ENCODE results near the gene TUBB4B. TPM values are rescaled to one million over a fixed set of nuclear protein-coding genes. Genes with fewer than 3 reads are reported as not detected.
A peak's percentile ranks its signal among the peaks of the same experiment; 100 is the strongest.

TUBB4B gene
- total RNA-seq, 2 experiments from 2014 or later, result 320 to 325 TPM

GRCh38 chr9:137280474-137281344 lies 39.6 kb downstream of the TUBB4B start:
- Mint-ChIP-seq H3K4me1 (ENCODE audit: low read depth) (peaks cover 8% of the 10 kb centered on the region), H3K36me3 (no peaks in the 10 kb centered on the region), H3K9me3 (no peaks in the 10 kb centered on the region), H3K4me3 (no peak overlapping the region), H3K27ac (no peak overlapping the region), H3K27me3 (no peaks in the 10 kb centered on the region)
- ChIA-PET POLR2A (no interaction called here), CTCF (no interaction called here)
- intact Hi-C loops (cut with micrococcal nuclease), result no loop called here
- no peak for DNase-seq

- H3K4me1 Mint-ChIP-seq (ENCODE audit: low read depth), result peaks cover 7% of the 10 kb centered on the region
- H3K27ac Mint-ChIP-seq, result no peak overlapping the region
- H3K27me3 Mint-ChIP-seq, result no peaks in the 10 kb centered on the region
- ChIA-PET CTCF (interaction anchor here (0.6 kb wide), 1 partner anchor 107 kb away, joined by 4 read pairs; no protein-coding TSS in a partner anchor), POLR2A (no interaction called here)
- H3K36me3 Mint-ChIP-seq, result no peaks in the 10 kb centered on the region
- no peak overlapping the region for H3K4me3 Mint-ChIP-seq
- no peaks in the 10 kb centered on the region for H3K9me3 Mint-ChIP-seq
- intact Hi-C loops (cut with micrococcal nuclease), result no loop called here
- no peak for DNase-seq
These were observed 40.4 kb downstream of the TUBB4B start for GRCh38 chr9:137281345-137282116.

- Mint-ChIP-seq H3K4me3 (no peak overlapping the region), H3K9me3 (no peaks in the 10 kb centered on the region), H3K27me3 (peaks cover 4% of the 10 kb centered on the region), H3K27ac (peak overlapping the region; percentile 24), H3K36me3 (no peaks in the 10 kb centered on the region), H3K4me1 (ENCODE audit: low read depth) (no peaks in the 10 kb centered on the region)
- POLR2A ChIA-PET, result no interaction called here
- intact Hi-C loops (cut with micrococcal nuclease), result no loop called here
- DNase-seq, result peak; percentile 49
- CTCF ChIA-PET, result interaction anchor here (0.6 to 1.3 kb wide), 7 partner anchors 15 to 342 kb away, joined by 3 to 7 read pairs (median 4); partner anchors contain the start of gene NRARP
These were observed 45.9 kb downstream of the TUBB4B start for GRCh38 chr9:137286975-137287383.

GRCh38 chr9:137293094-137293481 lies 52.0 kb downstream of the TUBB4B start:
- intact Hi-C loops (cut with micrococcal nuclease), result loop anchor here (10.0 kb wide), 1 partner anchor 242 kb away; no protein-coding TSS in a partner anchor
- no peak overlapping the region for H3K27ac Mint-ChIP-seq

More at GRCh38 chr9:137293094-137293481, 52.0 kb downstream of the TUBB4B start:
- POLR2A ChIA-PET, result no interaction called here
- H3K4me3 Mint-ChIP-seq, result no peak overlapping the region
- no peaks in the 10 kb centered on the region for H3K9me3 Mint-ChIP-seq
- no peak for DNase-seq
- peaks cover 4% of the 10 kb centered on the region for H3K4me1 Mint-ChIP-seq (ENCODE audit: low read depth)
- CTCF ChIA-PET, result interaction anchor here (1.2 to 2.1 kb wide), 2 partner anchors 130 to 151 kb away, joined by 3 to 5 read pairs; partner anchors contain the start of gene EXD3
- peaks cover 23% of the 10 kb centered on the region for H3K27me3 Mint-ChIP-seq
- H3K36me3 Mint-ChIP-seq, result no peaks in the 10 kb centered on the region

Other genes starting within 250 kb of the TUBB4B start
- gene PAXX, start 248.9 kb upstream of the TUBB4B start, total RNA-seq, result 10 to 100 TPM; 71.0 to 71.2 TPM
- gene CLIC3, start 244.7 kb upstream of the TUBB4B start, total RNA-seq, result under 1 TPM; 0.43 to 0.61 TPM
- 10 to 100 TPM; 22.1 to 22.9 TPM for gene ABCA2, start 213.1 kb upstream of the TUBB4B start, total RNA-seq
- 1 to 10 TPM in 1 of 2 experiments, under 1 TPM in 1; 0.85 to 1.3 TPM for gene FUT7, start 209.2 kb upstream of the TUBB4B start, total RNA-seq
- 10 to 100 TPM; 36.0 to 42.6 TPM for gene NPDC1, start 195.1 kb upstream of the TUBB4B start, total RNA-seq
- gene ENTPD2, start 187.2 kb upstream of the TUBB4B start, total RNA-seq, result not detected
- gene SAPCD2, start 170.7 kb upstream of the TUBB4B start, total RNA-seq, result 1 to 10 TPM; 6.4 to 6.6 TPM
- gene UAP1L1, start 163.8 kb upstream of the TUBB4B start, total RNA-seq, result 1 to 10 TPM; 6.7 to 7.7 TPM
- 10 to 100 TPM; 32.9 to 33.1 TPM for gene MAN1B1, start 154.3 kb upstream of the TUBB4B start, total RNA-seq
- 100 to 1,000 TPM; 195 to 208 TPM for gene DPP7, start 126.6 kb upstream of the TUBB4B start, total RNA-seq
- not detected for gene GRIN1, start 102.1 kb upstream of the TUBB4B start, total RNA-seq
- gene LRRC26, start 71.2 kb upstream of the TUBB4B start, total RNA-seq, result not detected
- not detected for gene TMEM210, start 69.2 kb upstream of the TUBB4B start, total RNA-seq
- 10 to 100 TPM; 36.3 to 36.9 TPM for gene ANAPC2, start 52.7 kb upstream of the TUBB4B start, total RNA-seq
- 10 to 100 TPM; 58.9 to 62.1 TPM for gene SSNA1, start 52.6 kb upstream of the TUBB4B start, total RNA-seq
- 1 to 10 TPM; 6.1 to 6.7 TPM for gene TPRN, start 40.5 kb upstream of the TUBB4B start, total RNA-seq
- 10 to 100 TPM; 30.0 to 31.1 TPM for gene TMEM203, start 35.6 kb upstream of the TUBB4B start, total RNA-seq
- gene NDOR1, start 35.6 kb upstream of the TUBB4B start, total RNA-seq, result 10 to 100 TPM; 29.4 to 31.3 TPM
- gene RNF208, start 19.0 kb upstream of the TUBB4B start, total RNA-seq, result 1 to 10 TPM; 3.4 to 4.4 TPM
- under 1 TPM; 0.21 to 0.70 TPM for gene CYSRT1, start 16.1 kb upstream of the TUBB4B start, total RNA-seq
- not detected for gene RNF224, start 13.8 kb upstream of the TUBB4B start, total RNA-seq
- gene SLC34A3, start 10.4 kb upstream of the TUBB4B start, total RNA-seq, result not detected
- not detected for gene STPG3, start 10.0 kb downstream of the TUBB4B start, total RNA-seq
- 10 to 100 TPM; 57.2 to 57.9 TPM for gene NELFB, start 14.0 kb downstream of the TUBB4B start, total RNA-seq
- gene TOR4A, start 36.4 kb downstream of the TUBB4B start, total RNA-seq, result 1 to 10 TPM; 6.6 to 6.8 TPM
- 1 to 10 TPM in 1 of 2 experiments, under 1 TPM in 1; 0.82 to 1.1 TPM for gene NRARP, start 61.0 kb downstream of the TUBB4B start, total RNA-seq
- gene EXD3, start 181.9 kb downstream of the TUBB4B start, total RNA-seq, result 10 to 100 TPM; 13.5 to 13.6 TPM
- gene NOXA1, start 182.1 kb downstream of the TUBB4B start, total RNA-seq, result 1 to 10 TPM; 1.1 TPM
- gene ENTPD8, start 200.1 kb downstream of the TUBB4B start, total RNA-seq, result not detected
- 10 to 100 TPM; 29.9 to 31.6 TPM for gene NSMF, start 218.0 kb downstream of the TUBB4B start, total RNA-seq

All from activated CD4-positive, alpha-beta memory T cell treated with anti-CD3 and anti-CD28 coated beads for 36 hours (primary cell).